ENCODE data around the gene MYLIP. TPM values are rescaled to one million over a fixed set of nuclear protein-coding genes. Genes with fewer than 3 reads are reported as not detected.

The MYLIP gene
- total RNA-seq, 2 experiments from 2014 or later = 25.8 to 27.0 TPM

DNA sequence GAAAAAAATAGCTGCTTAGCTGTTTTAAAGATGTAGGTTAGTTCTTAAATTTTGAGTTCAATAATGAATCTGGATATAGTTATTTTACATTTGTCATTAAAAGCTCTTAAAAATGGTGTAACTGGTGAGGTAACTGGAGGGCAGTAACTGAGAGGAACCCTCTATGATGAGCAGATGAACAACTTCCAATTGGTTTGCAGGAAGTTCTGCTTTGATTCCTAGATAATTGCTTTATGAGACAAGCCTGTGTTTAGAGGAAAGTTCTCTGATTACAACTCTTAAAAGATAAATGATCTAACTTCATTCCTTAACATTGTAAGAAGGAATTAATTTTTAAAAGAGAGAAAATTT lies 8.5 kb downstream of the MYLIP start:
- Mint-ChIP-seq H3K4me1 (peaks cover 59% of the 10 kb centered on the region), H3K27ac (peak overlapping the region; percentile 77), H3K4me3 (peak overlapping the region; percentile 69), H3K36me3 (peaks cover 37% of the 10 kb centered on the region), H3K27me3 (no peaks in the 10 kb centered on the region), H3K9me3 (peaks cover 2% of the 10 kb centered on the region)
- ATAC-seq (ENCODE audit: low read depth) (no peak), DNase-seq (no peak)
- POLR2A ChIA-PET = interaction anchor here (0.7 to 2.5 kb wide), 3 partner anchors 9 to 270 kb away, joined by 3 to 23 read pairs (median 5); partner anchors contain the start of gene MYLIP

DNA sequence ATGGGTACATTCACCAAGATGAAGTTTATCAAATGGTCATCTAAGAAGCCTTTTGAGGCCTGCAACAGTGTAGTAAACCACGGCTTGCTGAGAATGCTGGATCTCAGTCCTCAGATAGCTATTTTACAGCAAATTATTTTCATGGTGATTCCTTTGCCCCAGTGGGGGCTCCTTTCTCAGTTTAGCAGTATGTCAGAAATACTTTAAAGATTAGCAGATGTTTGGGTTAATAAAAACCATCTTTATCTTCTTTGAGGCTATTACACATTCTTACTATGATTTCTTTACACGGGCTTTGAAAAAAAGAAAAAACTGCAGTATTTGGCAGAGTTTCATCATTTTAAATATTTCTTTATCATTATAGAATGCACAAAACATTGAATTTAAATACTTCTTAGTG lies 10.7 kb downstream of the MYLIP start:
- peaks cover 42% of the 10 kb centered on the region for H3K4me1 Mint-ChIP-seq
- H3K36me3 Mint-ChIP-seq = peaks cover 41% of the 10 kb centered on the region
- DNase-seq (no peak), ATAC-seq (ENCODE audit: low read depth) (no peak)
- POLR2A ChIA-PET = no interaction called here
- no peak overlapping the region for H3K27ac Mint-ChIP-seq
- no peak overlapping the region for H3K4me3 Mint-ChIP-seq
- H3K27me3 Mint-ChIP-seq = no peaks in the 10 kb centered on the region
- peaks cover 2% of the 10 kb centered on the region for H3K9me3 Mint-ChIP-seq

DNA sequence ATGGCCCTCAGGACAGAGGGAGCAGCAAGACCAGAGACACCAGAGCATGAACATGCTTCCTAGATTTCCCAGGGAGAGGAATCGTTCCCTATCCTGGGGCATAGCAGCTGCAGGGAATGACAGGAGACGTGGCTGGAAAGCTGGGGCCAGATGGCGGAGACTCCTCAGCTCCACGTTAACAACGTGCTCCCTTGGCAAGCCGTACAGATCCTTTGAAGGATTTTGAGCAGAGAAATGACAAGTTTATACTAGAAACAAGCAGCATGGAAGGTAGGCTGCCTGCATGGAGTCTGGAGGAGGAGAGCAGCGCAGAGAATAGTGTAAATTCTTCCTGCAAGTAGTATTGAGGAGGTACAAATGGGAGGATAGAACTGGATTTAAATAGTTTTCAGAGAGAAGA lies 11.7 kb downstream of the MYLIP start:
- Mint-ChIP-seq H3K4me3 (no peak overlapping the region), H3K27ac (no peak overlapping the region), H3K27me3 (no peaks in the 10 kb centered on the region), H3K9me3 (peaks cover 2% of the 10 kb centered on the region), H3K4me1 (peaks cover 34% of the 10 kb centered on the region), H3K36me3 (peaks cover 40% of the 10 kb centered on the region)
- POLR2A ChIA-PET = interaction anchor here (0.7 kb wide), 1 partner anchor 10 kb away, joined by 5 read pairs; no protein-coding TSS in a partner anchor
- DNase-seq (no peak), ATAC-seq (ENCODE audit: low read depth) (no peak)

DNA sequence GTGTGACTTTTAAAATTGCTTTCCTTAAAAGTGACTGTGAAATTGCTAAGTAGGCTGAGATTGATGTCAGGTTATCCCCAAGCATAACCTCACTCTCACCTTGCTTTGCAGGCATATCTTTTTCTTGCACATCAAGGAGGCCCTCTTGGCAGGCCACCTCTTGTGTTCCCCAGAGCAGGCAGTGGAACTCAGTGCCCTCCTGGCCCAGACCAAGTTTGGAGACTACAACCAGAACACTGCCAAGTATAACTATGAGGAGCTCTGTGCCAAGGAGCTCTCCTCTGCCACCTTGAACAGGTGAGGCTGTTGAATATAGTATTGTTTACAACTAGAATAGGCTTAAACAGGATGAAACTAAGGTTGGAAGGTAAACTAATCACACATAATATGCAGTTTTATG lies 12.6 kb downstream of the MYLIP start:
- DNase-seq = no peak
- peaks cover 26% of the 10 kb centered on the region for H3K4me1 Mint-ChIP-seq
- no peaks in the 10 kb centered on the region for H3K27me3 Mint-ChIP-seq
- no peak overlapping the region for H3K27ac Mint-ChIP-seq
- no peak overlapping the region for H3K4me3 Mint-ChIP-seq
- ATAC-seq (ENCODE audit: low read depth) = no peak
- peaks cover 2% of the 10 kb centered on the region for H3K9me3 Mint-ChIP-seq
- POLR2A ChIA-PET = interaction anchor here (0.7 kb wide), 1 partner anchor 11 kb away, joined by 5 read pairs; no protein-coding TSS in a partner anchor
- peaks cover 47% of the 10 kb centered on the region for H3K36me3 Mint-ChIP-seq

DNA sequence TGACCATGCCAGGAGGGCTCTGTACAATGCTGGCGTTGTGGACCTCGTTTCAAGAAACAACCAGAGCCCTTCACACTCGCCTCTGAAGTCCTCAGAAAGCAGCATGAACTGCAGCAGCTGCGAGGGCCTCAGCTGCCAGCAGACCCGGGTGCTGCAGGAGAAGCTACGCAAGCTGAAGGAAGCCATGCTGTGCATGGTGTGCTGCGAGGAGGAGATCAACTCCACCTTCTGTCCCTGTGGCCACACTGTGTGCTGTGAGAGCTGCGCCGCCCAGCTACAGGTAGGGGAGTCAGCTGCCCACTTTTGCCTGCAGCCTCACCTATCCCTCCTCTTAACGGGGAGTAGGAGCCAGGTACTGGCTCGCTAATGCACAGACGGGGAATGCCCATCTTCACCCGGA lies 16.2 kb downstream of the MYLIP start:
- H3K4me3 Mint-ChIP-seq = no peak overlapping the region
- DNase-seq = no peak
- peaks cover 2% of the 10 kb centered on the region for H3K9me3 Mint-ChIP-seq
- no peak for ATAC-seq (ENCODE audit: low read depth)
- no peak overlapping the region for H3K27ac Mint-ChIP-seq
- POLR2A ChIA-PET = no interaction called here
- H3K4me1 Mint-ChIP-seq = peaks cover 9% of the 10 kb centered on the region
- peaks cover 72% of the 10 kb centered on the region for H3K36me3 Mint-ChIP-seq
- no peaks in the 10 kb centered on the region for H3K27me3 Mint-ChIP-seq

DNA sequence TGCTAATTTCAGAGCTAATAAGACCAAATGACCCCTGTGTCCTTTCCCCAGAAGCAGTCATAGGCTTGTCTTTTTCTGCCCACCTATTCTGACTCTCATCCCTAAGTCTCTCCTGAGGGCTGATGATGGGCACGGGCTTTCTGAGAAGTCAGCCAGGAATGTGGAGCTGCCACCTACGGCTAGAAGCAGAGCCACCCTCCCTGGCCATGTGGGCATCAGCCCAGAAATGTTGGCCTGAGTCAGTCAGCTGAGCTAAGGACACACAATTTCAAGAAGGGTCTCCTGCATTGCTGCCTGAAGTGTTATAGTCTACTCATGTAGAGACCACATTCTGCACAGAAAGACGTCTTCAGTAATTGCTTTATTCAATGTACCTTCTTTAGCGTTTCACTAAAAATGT lies 17.1 kb downstream of the MYLIP start:
- H3K27me3 Mint-ChIP-seq = no peaks in the 10 kb centered on the region
- peaks cover 70% of the 10 kb centered on the region for H3K36me3 Mint-ChIP-seq
- POLR2A ChIA-PET = no interaction called here
- DNase-seq (no peak), ATAC-seq (ENCODE audit: low read depth) (no peak)
- H3K9me3 Mint-ChIP-seq = peaks cover 1% of the 10 kb centered on the region
- H3K4me1 Mint-ChIP-seq = peaks cover 8% of the 10 kb centered on the region
- H3K27ac Mint-ChIP-seq = no peak overlapping the region
- H3K4me3 Mint-ChIP-seq = no peak overlapping the region

DNA sequence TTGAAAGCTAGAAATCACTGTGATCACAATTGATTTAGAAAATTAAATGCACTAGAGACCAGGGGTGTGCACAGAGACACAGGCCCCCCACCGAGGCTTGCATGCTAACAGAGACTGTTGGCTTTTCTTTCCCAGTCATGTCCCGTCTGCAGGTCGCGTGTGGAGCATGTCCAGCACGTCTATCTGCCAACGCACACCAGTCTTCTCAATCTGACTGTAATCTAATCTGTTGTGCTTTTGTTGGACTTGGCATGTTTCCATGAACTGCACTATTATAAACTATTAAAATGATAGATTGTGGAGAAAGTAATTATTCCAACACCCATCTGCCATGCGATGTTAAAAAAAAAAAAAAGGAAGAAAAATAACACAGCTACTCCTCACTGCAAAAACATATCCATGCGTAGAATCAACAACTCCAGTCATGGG lies 17.7 kb downstream of the MYLIP start:
- ATAC-seq (ENCODE audit: low read depth) (no peak), DNase-seq (no peak)
- peaks cover 8% of the 10 kb centered on the region for H3K4me1 Mint-ChIP-seq
- H3K27ac Mint-ChIP-seq = no peak overlapping the region
- H3K4me3 Mint-ChIP-seq = no peak overlapping the region
- peaks cover 1% of the 10 kb centered on the region for H3K9me3 Mint-ChIP-seq
- POLR2A ChIA-PET = no interaction called here
- no peaks in the 10 kb centered on the region for H3K27me3 Mint-ChIP-seq
- H3K36me3 Mint-ChIP-seq = peaks cover 71% of the 10 kb centered on the region

DNA sequence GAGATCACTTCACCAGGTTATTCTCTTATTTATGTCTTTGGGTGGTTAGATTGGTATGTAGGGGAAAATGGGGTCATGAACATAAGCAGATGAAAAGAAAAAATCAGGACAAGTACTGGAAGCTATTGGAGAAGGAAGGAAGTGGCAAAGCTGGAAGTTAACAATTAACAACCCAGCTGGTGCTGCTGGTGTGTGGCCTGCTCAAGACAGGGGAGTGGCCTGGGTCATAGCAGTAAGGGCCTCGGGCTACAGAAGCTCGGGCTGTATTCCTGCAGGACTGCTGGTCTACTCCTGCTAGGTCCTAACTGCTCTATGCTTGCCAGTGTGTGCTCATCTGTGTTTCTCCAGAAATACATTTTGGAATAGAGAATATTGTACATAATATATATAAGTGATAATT lies 19.6 kb downstream of the MYLIP start:
- H3K27ac Mint-ChIP-seq = no peak overlapping the region
- H3K4me3 Mint-ChIP-seq = no peak overlapping the region
- no peak for ATAC-seq (ENCODE audit: low read depth)
- H3K36me3 Mint-ChIP-seq = peaks cover 63% of the 10 kb centered on the region
- no peaks in the 10 kb centered on the region for H3K27me3 Mint-ChIP-seq
- POLR2A ChIA-PET = interaction anchor here (0.7 kb wide), 1 partner anchor 17 kb away, joined by 3 read pairs; no protein-coding TSS in a partner anchor
- DNase-seq = no peak
- H3K9me3 Mint-ChIP-seq = no peaks in the 10 kb centered on the region
- H3K4me1 Mint-ChIP-seq = peaks cover 8% of the 10 kb centered on the region

DNA sequence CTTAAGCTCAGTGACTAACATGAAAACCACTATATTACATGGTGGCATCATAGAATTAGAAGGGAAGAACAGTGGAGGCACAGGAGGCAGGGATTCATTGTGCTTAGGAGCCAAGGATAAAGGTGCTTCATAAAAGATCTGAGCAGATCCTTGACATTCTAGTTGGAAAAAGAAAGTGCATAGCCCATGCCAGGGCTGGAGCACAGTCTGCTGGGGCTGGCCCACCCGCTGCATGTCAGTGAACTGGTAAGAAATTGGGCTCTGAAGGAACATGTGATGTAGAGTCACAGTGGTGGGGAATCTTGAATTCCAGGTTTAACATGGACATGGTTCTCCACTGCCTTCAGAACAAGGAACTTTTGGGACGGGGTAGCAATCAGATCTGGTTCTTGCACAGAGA lies 20.4 kb downstream of the MYLIP start:
- H3K9me3 Mint-ChIP-seq = no peaks in the 10 kb centered on the region
- POLR2A ChIA-PET = interaction anchor here (0.7 kb wide), 1 partner anchor 18 kb away, joined by 3 read pairs; no protein-coding TSS in a partner anchor
- no peak for DNase-seq
- H3K4me3 Mint-ChIP-seq = no peak overlapping the region
- H3K36me3 Mint-ChIP-seq = peaks cover 59% of the 10 kb centered on the region
- H3K27ac Mint-ChIP-seq = no peak overlapping the region
- peaks cover 8% of the 10 kb centered on the region for H3K4me1 Mint-ChIP-seq
- no peak for ATAC-seq (ENCODE audit: low read depth)
- H3K27me3 Mint-ChIP-seq = no peaks in the 10 kb centered on the region

DNA sequence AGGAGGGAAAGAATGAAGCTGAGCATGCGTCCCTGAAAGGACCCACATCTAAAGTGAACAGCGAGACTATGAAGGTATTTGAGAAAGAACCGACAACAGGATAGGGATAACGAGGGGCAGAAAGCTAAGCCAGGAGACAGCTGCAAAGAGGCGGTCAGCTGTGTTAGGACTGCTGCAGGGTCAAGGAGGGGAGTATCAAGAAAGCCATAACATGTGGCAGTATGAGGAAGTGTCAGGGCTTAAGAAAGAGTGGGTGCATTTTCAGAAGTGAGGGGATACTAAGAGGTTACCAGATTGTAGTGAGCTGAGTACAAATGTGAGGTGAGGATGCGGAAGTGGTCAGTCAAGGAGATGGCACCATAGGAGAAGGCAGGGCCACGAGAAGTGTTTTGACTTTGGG lies 21.2 kb downstream of the MYLIP start:
- Mint-ChIP-seq H3K9me3 (no peaks in the 10 kb centered on the region), H3K27me3 (no peaks in the 10 kb centered on the region), H3K4me1 (peaks cover 8% of the 10 kb centered on the region), H3K27ac (no peak overlapping the region), H3K4me3 (no peak overlapping the region), H3K36me3 (peaks cover 65% of the 10 kb centered on the region)
- POLR2A ChIA-PET = no interaction called here
- ATAC-seq (ENCODE audit: low read depth) (no peak), DNase-seq (no peak)

DNA sequence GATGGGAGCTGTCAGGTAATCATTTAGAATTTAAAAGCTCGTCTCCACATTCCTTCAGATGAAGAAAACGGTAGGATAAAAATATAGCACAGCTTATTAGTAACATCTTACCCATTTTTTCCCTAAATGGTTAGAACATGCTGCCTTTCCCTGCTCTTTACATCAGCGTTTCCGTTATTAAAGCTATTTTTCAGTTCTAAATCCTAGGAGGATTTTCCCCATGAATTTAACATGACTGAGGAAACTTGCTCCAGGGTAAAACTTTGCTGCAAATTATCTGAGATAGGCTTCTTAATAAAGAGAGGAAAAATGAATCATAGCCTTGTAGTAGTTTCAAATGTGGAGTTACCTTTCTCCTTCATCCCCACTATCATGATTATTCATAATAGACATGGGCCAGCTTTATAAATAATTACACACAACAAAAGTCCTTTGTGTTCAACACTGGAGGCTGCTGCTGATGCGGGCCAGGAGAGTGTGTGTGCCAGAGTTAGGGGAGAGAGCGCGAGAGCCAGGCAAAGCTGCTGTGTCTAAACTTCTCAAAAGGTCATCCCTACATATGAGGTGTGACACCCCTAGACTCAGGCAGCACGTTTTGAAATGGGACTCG lies 24.4 kb downstream of the MYLIP start:
- Mint-ChIP-seq H3K36me3 (peaks cover 71% of the 10 kb centered on the region), H3K27ac (no peak overlapping the region), H3K9me3 (peaks cover 12% of the 10 kb centered on the region), H3K4me3 (no peak overlapping the region), H3K4me1 (peaks cover 8% of the 10 kb centered on the region), H3K27me3 (no peaks in the 10 kb centered on the region)
- POLR2A ChIA-PET = interaction anchor here (1.6 kb wide), 1 partner anchor 24 kb away, joined by 6 read pairs; the partner anchor contains the start of gene MYLIP
- ATAC-seq (ENCODE audit: low read depth) (no peak), DNase-seq (no peak)

DNA sequence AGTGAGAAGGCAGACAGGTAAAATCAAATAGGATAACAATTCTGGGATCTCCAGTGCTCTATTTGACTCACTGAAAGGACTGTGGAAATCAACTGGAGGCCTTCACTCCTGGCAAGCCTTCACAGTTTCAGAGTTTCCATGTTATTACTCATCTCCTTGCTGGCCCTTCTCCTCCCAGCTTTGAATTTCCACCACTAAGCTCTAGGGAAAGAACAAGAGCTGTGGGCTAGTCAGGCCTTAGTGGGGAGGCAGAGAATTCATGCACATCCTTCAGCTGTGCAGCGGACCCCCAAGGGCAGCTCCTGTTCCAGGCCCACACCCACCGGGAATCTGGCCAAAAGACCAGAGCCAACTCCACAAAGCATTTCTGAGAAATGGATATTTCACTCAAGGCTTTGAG lies 26.0 kb downstream of the MYLIP start:
- H3K36me3 Mint-ChIP-seq = peaks cover 59% of the 10 kb centered on the region
- H3K27ac Mint-ChIP-seq = no peak overlapping the region
- H3K4me3 Mint-ChIP-seq = no peak overlapping the region
- ATAC-seq (ENCODE audit: low read depth) (no peak), DNase-seq (no peak)
- peaks cover 2% of the 10 kb centered on the region for H3K27me3 Mint-ChIP-seq
- POLR2A ChIA-PET = no interaction called here
- H3K9me3 Mint-ChIP-seq = peaks cover 12% of the 10 kb centered on the region
- H3K4me1 Mint-ChIP-seq = peaks cover 3% of the 10 kb centered on the region

DNA sequence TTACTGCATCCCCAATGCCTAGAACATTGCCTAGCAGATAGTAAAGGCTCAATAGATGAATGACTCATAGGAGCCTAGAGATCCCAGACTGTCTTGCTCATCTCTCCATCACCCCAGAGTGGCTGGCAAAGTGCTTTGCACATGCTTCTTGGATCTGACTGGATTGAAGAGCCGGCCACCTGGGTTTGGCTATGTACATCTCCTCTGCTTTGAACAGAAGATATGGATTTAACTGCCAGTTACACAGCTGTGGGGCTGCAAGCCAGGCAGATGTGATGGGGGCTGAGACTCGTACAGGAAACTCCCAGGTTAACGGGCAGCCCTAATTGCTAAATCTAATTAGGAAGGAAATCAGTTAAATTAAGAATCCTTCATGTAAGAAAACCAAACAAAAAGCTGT lies 28.6 kb downstream of the MYLIP start:
- peaks cover 12% of the 10 kb centered on the region for H3K4me1 Mint-ChIP-seq
- DNase-seq = no peak
- POLR2A ChIA-PET = no interaction called here
- peaks cover 12% of the 10 kb centered on the region for H3K9me3 Mint-ChIP-seq
- H3K27me3 Mint-ChIP-seq = peaks cover 2% of the 10 kb centered on the region
- H3K4me3 Mint-ChIP-seq = no peak overlapping the region
- ATAC-seq (ENCODE audit: low read depth) = no peak
- H3K27ac Mint-ChIP-seq = no peak overlapping the region
- peaks cover 44% of the 10 kb centered on the region for H3K36me3 Mint-ChIP-seq

DNA sequence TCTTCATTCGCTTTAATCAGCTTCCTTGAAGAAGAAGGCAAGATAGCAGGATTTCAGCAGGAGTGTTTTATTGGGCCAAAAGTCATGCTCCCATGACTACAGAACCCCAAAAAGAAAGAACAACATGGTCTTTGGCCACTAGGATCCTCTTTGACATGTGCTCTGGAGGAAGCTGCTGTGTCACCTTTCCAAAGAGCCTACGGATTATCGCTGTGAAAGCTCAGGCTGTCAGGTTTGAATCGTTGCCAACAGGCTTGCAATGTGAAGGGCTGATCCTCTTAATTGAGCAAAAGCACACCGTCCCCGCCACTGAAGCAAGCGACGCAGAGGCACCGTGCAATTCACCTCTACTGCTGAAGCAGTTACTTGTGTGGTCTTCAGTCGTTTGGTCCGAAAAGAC lies 29.0 kb downstream of the MYLIP start:
- peaks cover 40% of the 10 kb centered on the region for H3K36me3 Mint-ChIP-seq
- DNase-seq = no peak
- H3K4me3 Mint-ChIP-seq = no peak overlapping the region
- H3K9me3 Mint-ChIP-seq = peaks cover 12% of the 10 kb centered on the region
- POLR2A ChIA-PET = no interaction called here
- H3K27ac Mint-ChIP-seq = no peak overlapping the region
- peaks cover 2% of the 10 kb centered on the region for H3K27me3 Mint-ChIP-seq
- ATAC-seq (ENCODE audit: low read depth) = no peak
- H3K4me1 Mint-ChIP-seq = peaks cover 14% of the 10 kb centered on the region
